GM12878 (cell line): Measurements from ENCODE around the gene TTC9B. TPM values are rescaled to one million over a fixed set of nuclear protein-coding genes. Genes with fewer than 3 reads are reported as not detected.

Source experiments
- ATAC-seq: fragments of 200-7000 bp; cut with Tn5 transposase; 3 replicates; pipeline ENCODE4 v1.9.1; 2020; ENCODE audit warnings: mild to moderate bottlenecking, moderate library complexity
- BruUV-seq: library from RNA; stranded (reverse); fragments of 400-500 nt; replicated peaks from 2 replicates; lab custom pipeline; 2021; lab: Mats Ljungman, UMichigan
- CTCF ChIA-PET: fragments of 300-600 bp; sonication (Branson Sonifier 250); formaldehyde crosslinking; extraction: SDS; loops from one replicate; lab custom pipeline; 2021; ENCODE audit warnings: inconsistent platforms; lab: Yijun Ruan, JAX
- POLR2A ChIA-PET: fragments of 350-600 bp; formaldehyde crosslinking; extraction: SDS; loops from one replicate; lab custom pipeline; 2021; ENCODE audit warnings: inconsistent platforms; lab: Charles Lee
- RAD21 ChIA-PET: fragments of 300-600 bp; sonication (Branson Sonifier 250); formaldehyde crosslinking; loops from one replicate; lab custom pipeline; 2023; ENCODE audit warnings: antibody characterized with exemption; ENCODE audit not compliant: unreplicated experiment; lab: Charles Lee
- SMC1A ChIA-PET: fragments of 300-600 bp; sonication (Branson Sonifier 250); formaldehyde crosslinking; loops from one replicate; lab custom pipeline; 2023; ENCODE audit not compliant: unreplicated experiment, uncharacterized antibody; lab: Charles Lee
- DNase-seq: peaks from one replicate; pipeline ENCODE4 v3.0.0-alpha.2; 2011; ENCODE audit warnings: low read depth, low spot score
- FAIRE-seq: peaks from 3 replicates; lab custom pipeline; 2011; peaks lifted over from hg19 to GRCh38; lab: Jason Lieb, UNC
- H2AFZ ChIP-seq: 2 replicates; pipeline ENCODE4 v1.6.0; 2011; ENCODE audit warnings: low read depth, low read length, control low read depth; ENCODE audit not compliant: control insufficient read depth
- H3K27ac ChIP-seq: 2 replicates; pipeline ENCODE4 v1.5.1; 2011; ENCODE audit warnings: control low read depth; ENCODE audit not compliant: control insufficient read depth, insufficient read depth
- H3K27me3 ChIP-seq, 2 experiments: replicated peaks in 1 of 2; 2 replicates each; pipeline versions ENCODE4 v1.6.0 to v1.6.1; 2011; ENCODE audit warnings: low read length in 1 of 2; ENCODE audit not compliant: control insufficient read depth in 2 of 2, insufficient read depth in 2 of 2
- H3K36me3 ChIP-seq, 2 experiments: 2 replicates each; pipeline ENCODE4 v1.5.1; 2011; ENCODE audit warnings: low read length in 1 of 2; ENCODE audit not compliant: control insufficient read depth in 2 of 2, insufficient read depth in 2 of 2
- H3K4me1 ChIP-seq: 2 replicates; pipeline ENCODE4 v1.6.1; 2011; ENCODE audit warnings: mild to moderate bottlenecking, low read length, moderate library complexity, mixed read lengths; ENCODE audit not compliant: control insufficient read depth, insufficient read depth
- H3K4me2 ChIP-seq: 2 replicates; pipeline ENCODE4 v1.6.0; 2011; ENCODE audit warnings: control low read depth; ENCODE audit not compliant: control insufficient read depth, insufficient read depth
- H3K4me3 ChIP-seq: fragments of 200-600 bp; sonication (generic); 2 replicates; pipeline ENCODE4 v1.5.1; 2016
- H3K79me2 ChIP-seq: 2 replicates; pipeline ENCODE4 v1.6.0; 2011; ENCODE audit warnings: low read length; ENCODE audit not compliant: control insufficient read depth, insufficient read depth
- H3K9ac ChIP-seq: 2 replicates; pipeline ENCODE4 v1.8.0; 2011; ENCODE audit warnings: low read length, control low read depth, mixed read lengths; ENCODE audit not compliant: control insufficient read depth, insufficient read depth
- H3K9me3 ChIP-seq: replicated peaks from 3 replicates; pipeline ENCODE4 v1.5.1; 2011; ENCODE audit warnings: mild to moderate bottlenecking, low read length; ENCODE audit not compliant: control insufficient read depth, insufficient read depth
- H4K20me1 ChIP-seq: 2 replicates; pipeline ENCODE4 v1.6.0; 2011; ENCODE audit not compliant: control insufficient read depth, insufficient read depth
- ASH2L ChIP-seq: fragments of 300-600, 200-600 bp; sonication (generic); IDR thresholded peaks from 2 replicates; pipeline ENCODE4 v1.6.1; 2017; ENCODE audit warnings: low read depth, mild to moderate bottlenecking, borderline replicate concordance
- CEBPZ ChIP-seq: fragments of 150-350 bp; IDR thresholded peaks from 2 replicates; pipeline ENCODE4 v1.6.1; 2016; ENCODE audit warnings: low read depth, low read length
- E4F1 ChIP-seq: fragments of 450-650 bp; IDR thresholded peaks from 2 replicates; pipeline ENCODE4 v1.6.1; 2018; ENCODE audit warnings: borderline replicate concordance, mild to moderate bottlenecking; ENCODE audit not compliant: partially characterized antibody
- FOXM1 ChIP-seq: IDR thresholded peaks from 2 replicates; pipeline ENCODE4 v1.6.1; 2012; ENCODE audit warnings: low read depth, mild to moderate bottlenecking, inconsistent platforms, low read length, moderate library complexity
- IKZF2 ChIP-seq, 2 experiments: fragments of 450-650 bp; IDR thresholded peaks; 2 replicates each; pipeline ENCODE4 v1.6.1; 2017; ENCODE audit warnings: mild to moderate bottlenecking in 2 of 2, moderate library complexity in 2 of 2
- PBX3 ChIP-seq: IDR thresholded peaks from 2 replicates; pipeline ENCODE4 v1.6.1; 2011; ENCODE audit warnings: mild to moderate bottlenecking, low read depth, low read length, moderate library complexity; ENCODE audit not compliant: insufficient replicate concordance
- YBX1 ChIP-seq: fragments of 450-650 bp; IDR thresholded peaks from 2 replicates; pipeline ENCODE4 v1.6.1; 2016; ENCODE audit warnings: antibody characterized with exemption
- WGBS: methylation state at CpG from one replicate; pipeline ENCODE4 v1.1.6; 2016; ENCODE audit warnings: low lambda C conversion rate; ENCODE audit not compliant: insufficient replicate concordance, insufficient coverage; ENCODE audit errors: missing lambda C conversion rate; 5-methylcytosine and 5-hydroxymethylcytosine counted together
- in situ Hi-C: fragments of 300-500 bp; cut with MboI; formaldehyde crosslinking; loops from 9 replicates; pipeline ENCODE4 v1.14.3; 2018; ENCODE audit warnings: mixed read lengths
- intact Hi-C: fragments of 100-400 bp; cut with micrococcal nuclease; formaldehyde crosslinking; loops from one replicate; pipeline ENCODE4 v1.14.2; 2022; ENCODE audit not compliant: unreplicated experiment
- polyA plus RNA-seq, 11 experiments: library from polyadenylated mRNA; depleted of rRNA in 4 of 11; unstranded in 6 of 11; stranded (reverse) in 5 of 11; fragments of >200 nt; fragmentation: Nextera tagmentation in 4 of 11; fragmentation: Illumina TruSeq in 1 of 11; extraction: Ambion mirVana in 4 of 11; extraction: Trizol in 1 of 11; gene quantifications; 1 replicate in 1 of 11; 2 replicates in 10 of 11; pipeline versions ENCODE4 v1.2.1 to v1.2.3, GENCODE V29; 2011 to 2016; ENCODE audit warnings: inconsistent platforms in 2 of 11, missing spikeins in 2 of 11, low read depth in 1 of 11
- total RNA-seq, 4 experiments: library from RNA; depleted of rRNA in 3 of 4; stranded (reverse); fragments of >200 nt in 3 of 4; fragmentation: Illumina TruSeq in 1 of 4; extraction: Trizol in 1 of 4; gene quantifications; 2 replicates each; pipeline versions ENCODE4 v1.2.1 to v1.2.3, GENCODE V29; 2013 to 2021
- TF ChIP-seq, protein P1 (sequence below): fragments of 450-650 bp; IDR thresholded peaks from 2 replicates; pipeline ENCODE4 v1.6.1; 2017; ENCODE audit warnings: mild to moderate bottlenecking, low read depth, inconsistent platforms; ENCODE audit not compliant: poor library complexity, severe bottlenecking
- TF ChIP-seq, protein P2 (sequence below): fragments of 450-650 bp; IDR thresholded peaks from 2 replicates; pipeline ENCODE4 v1.6.1; 2017; ENCODE audit warnings: low read depth, mild to moderate bottlenecking, moderate library complexity

Gene TTC9B
- total and polyA plus RNA-seq, 10 of the 15 experiments (the other 5 are each of a cell fraction or from before 2014, with no cell fraction given): 0.04 to 0.14 (median 0.10) TPM; not detected in 7

- TF ChIP-seq, protein P1, sequence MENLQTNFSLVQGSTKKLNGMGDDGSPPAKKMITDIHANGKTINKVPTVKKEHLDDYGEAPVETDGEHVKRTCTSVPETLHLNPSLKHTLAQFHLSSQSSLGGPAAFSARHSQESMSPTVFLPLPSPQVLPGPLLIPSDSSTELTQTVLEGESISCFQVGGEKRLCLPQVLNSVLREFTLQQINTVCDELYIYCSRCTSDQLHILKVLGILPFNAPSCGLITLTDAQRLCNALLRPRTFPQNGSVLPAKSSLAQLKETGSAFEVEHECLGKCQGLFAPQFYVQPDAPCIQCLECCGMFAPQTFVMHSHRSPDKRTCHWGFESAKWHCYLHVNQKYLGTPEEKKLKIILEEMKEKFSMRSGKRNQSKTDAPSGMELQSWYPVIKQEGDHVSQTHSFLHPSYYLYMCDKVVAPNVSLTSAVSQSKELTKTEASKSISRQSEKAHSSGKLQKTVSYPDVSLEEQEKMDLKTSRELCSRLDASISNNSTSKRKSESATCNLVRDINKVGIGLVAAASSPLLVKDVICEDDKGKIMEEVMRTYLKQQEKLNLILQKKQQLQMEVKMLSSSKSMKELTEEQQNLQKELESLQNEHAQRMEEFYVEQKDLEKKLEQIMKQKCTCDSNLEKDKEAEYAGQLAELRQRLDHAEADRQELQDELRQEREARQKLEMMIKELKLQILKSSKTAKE: no peak
- TF ChIP-seq, protein P2, sequence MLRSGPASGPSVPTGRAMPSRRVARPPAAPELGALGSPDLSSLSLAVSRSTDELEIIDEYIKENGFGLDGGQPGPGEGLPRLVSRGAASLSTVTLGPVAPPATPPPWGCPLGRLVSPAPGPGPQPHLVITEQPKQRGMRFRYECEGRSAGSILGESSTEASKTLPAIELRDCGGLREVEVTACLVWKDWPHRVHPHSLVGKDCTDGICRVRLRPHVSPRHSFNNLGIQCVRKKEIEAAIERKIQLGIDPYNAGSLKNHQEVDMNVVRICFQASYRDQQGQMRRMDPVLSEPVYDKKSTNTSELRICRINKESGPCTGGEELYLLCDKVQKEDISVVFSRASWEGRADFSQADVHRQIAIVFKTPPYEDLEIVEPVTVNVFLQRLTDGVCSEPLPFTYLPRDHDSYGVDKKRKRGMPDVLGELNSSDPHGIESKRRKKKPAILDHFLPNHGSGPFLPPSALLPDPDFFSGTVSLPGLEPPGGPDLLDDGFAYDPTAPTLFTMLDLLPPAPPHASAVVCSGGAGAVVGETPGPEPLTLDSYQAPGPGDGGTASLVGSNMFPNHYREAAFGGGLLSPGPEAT: no peak
- TF ChIP-seq ASH2L: no peak
These were observed 2.0 kb downstream of the TTC9B start (continued) for GRCh38 chr19:40216013-40216776.

DNA sequence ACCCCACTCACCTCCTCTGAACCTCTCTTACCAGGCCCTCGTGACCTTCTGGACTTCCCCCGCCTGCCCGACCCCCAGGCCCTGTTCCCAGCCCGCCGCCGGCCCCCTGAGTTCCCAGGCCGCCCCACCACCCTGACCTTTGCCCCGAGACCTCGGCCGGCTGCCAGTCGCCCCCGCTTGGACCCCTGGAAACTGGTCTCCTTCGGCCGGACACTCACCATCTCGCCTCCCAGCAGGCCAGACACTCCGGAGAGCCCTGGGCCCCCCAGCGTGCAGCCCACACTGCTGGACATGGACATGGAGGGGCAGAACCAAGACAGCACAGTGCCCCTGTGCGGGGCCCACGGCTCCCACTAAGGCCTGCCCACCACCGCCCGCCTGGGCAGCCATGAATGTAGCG lies 3.2 kb downstream of the TTC9B start:
- ChIA-PET RAD21 (no interaction called here), POLR2A (no interaction called here), SMC1A (no interaction called here), CTCF (interaction anchor here (1.0 kb wide), 1 partner anchor 10 kb away, joined by 3 read pairs; no protein-coding TSS in a partner anchor)
- Histone ChIP-seq H3K4me2 (no peak overlapping the region), H4K20me1 (no peaks in the 10 kb centered on the region), H3K9me3 (no peaks in the 10 kb centered on the region; the same call in 2 of the 3 replicates), H3K27ac (no peak overlapping the region), H3K9ac (no peak overlapping the region), H3K27me3 (peaks cover 0 to 6% of the 10 kb centered on the region in 2 experiments), H3K4me1 (no peaks in the 10 kb centered on the region), H3K4me3 (no peak overlapping the region), H2AFZ (no peak overlapping the region), H3K36me3 (no peaks in the 10 kb centered on the region), H3K79me2 (no peaks in the 10 kb centered on the region)
- intact Hi-C loops: no loop called here
- WGBS: 89% methylated on average over 6 of the region's 22 CpGs
- in situ Hi-C loops: no loop called here
- no TSS peak for BruUV-seq
- DNase-seq: no peak
- no peak for FAIRE-seq
- no peak for ATAC-seq
- no peak for TF ChIP-seq FOXM1
- no peak for TF ChIP-seq CEBPZ
- TF ChIP-seq IKZF2 (IDR thresholded peaks at IDR 0.05): no peak
- TF ChIP-seq YBX1: no peak
- TF ChIP-seq PBX3: no peak
- TF ChIP-seq E4F1: no peak
